A549 (cell line): Measurements from ENCODE around the gene SLC13A4. TPM values are rescaled to one million over a fixed set of nuclear protein-coding genes. Genes with fewer than 3 reads are reported as not detected.

ENCODE experiments used
- ATAC-seq, 2 experiments: fragments of 200-7000 bp in 1 of 2; fragments of >200 bp in 1 of 2; cut with Nextera tagmentation in 1 of 2; cut with Tn5 transposase in 1 of 2; 3 replicates each; pipeline versions ENCODE4 v1.8.0 to v1.9.1; 2018 to 2020; ENCODE audit warnings: mild to moderate bottlenecking in 1 of 2, moderate library complexity in 1 of 2
- CTCF ChIA-PET: fragments of 300-600 bp; sonication (Branson Sonifier 250); formaldehyde crosslinking; extraction: SDS; loops from one replicate; lab custom pipeline; 2021; ENCODE audit warnings: antibody characterized with exemption, inconsistent platforms; lab: Yijun Ruan, JAX
- POLR2A ChIA-PET: fragments of 350-600 bp; formaldehyde crosslinking; extraction: SDS; loops from one replicate; lab custom pipeline; 2021; ENCODE audit warnings: antibody characterized with exemption, inconsistent platforms; lab: Yijun Ruan, JAX
- DNase-seq, 2 experiments: peaks; one replicate each; pipeline versions ENCODE4 v3.0.0 to v3.0.0-alpha.2; 2011 to 2016; ENCODE audit warnings: low read depth in 1 of 2, low spot score in 1 of 2
- FAIRE-seq: peaks from 2 replicates; lab custom pipeline; 2011; peaks lifted over from hg19 to GRCh38; lab: Jason Lieb, UNC
- H3K27ac ChIP-seq, 2 experiments: fragments of >200 bp; sonication (Bioruptor Twin); formaldehyde crosslinking; 3 replicates each; pipeline ENCODE4 v1.5.1; 2016 to 2017
- H3K4me1 ChIP-seq: fragments of >200 bp; sonication (Bioruptor Twin); formaldehyde crosslinking; 3 replicates; pipeline ENCODE4 v1.6.1; 2016
- H3K4me2 ChIP-seq: fragments of >200 bp; sonication (Bioruptor Twin); formaldehyde crosslinking; 3 replicates; pipeline ENCODE4 v1.6.1; 2016
- H3K4me3 ChIP-seq: fragments of >200 bp; sonication (Bioruptor Twin); formaldehyde crosslinking; 3 replicates; pipeline ENCODE4 v1.5.1; 2016
- H3K9me3 ChIP-seq: fragments of >200 bp; sonication (Bioruptor Twin); formaldehyde crosslinking; 3 replicates; pipeline ENCODE4 v1.6.1; 2016
- BCL3 ChIP-seq: fragments of >200 bp; sonication (Bioruptor Twin); formaldehyde crosslinking; IDR thresholded peaks from 3 replicates; pipeline ENCODE4 v1.6.1; 2016
- CHD2 ChIP-seq: fragments of 150-350 bp; IDR thresholded peaks from 2 replicates; pipeline ENCODE4 v1.6.1; 2014; ENCODE audit warnings: low read length; ENCODE audit not compliant: partially characterized antibody
- EHF ChIP-seq: fragments of 250-450 bp; sonication (Bioruptor Pico); IDR thresholded peaks from 2 replicates; pipeline ENCODE4 v1.5.0; 2020; ENCODE audit warnings: mild to moderate bottlenecking
- EHMT2 ChIP-seq: fragments of 200-600 bp; sonication (generic); IDR thresholded peaks from 2 replicates; pipeline ENCODE4 v1.6.1; 2016; ENCODE audit warnings: antibody characterized with exemption, low read depth, mild to moderate bottlenecking, moderate library complexity
- ELK1 ChIP-seq: fragments of 150-350 bp; IDR thresholded peaks from 2 replicates; pipeline ENCODE4 v1.6.1; 2014; ENCODE audit warnings: low read depth, mild to moderate bottlenecking, low read length
- ESRRA ChIP-seq: fragments of 150-350 bp; IDR thresholded peaks from 2 replicates; pipeline ENCODE4 v1.6.1; 2014; ENCODE audit warnings: mild to moderate bottlenecking, low read length, borderline replicate concordance
- FOSB ChIP-seq: fragments of 250-450 bp; sonication (Bioruptor Pico); IDR thresholded peaks from 2 replicates; pipeline ENCODE4 v1.5.0; 2020; ENCODE audit warnings: mild to moderate bottlenecking, moderate library complexity
- FOSL2 ChIP-seq, 2 experiments: fragments of 450-650 bp in 1 of 2; fragments of >200 bp in 1 of 2; sonication (Bioruptor Twin) in 1 of 2; formaldehyde crosslinking; IDR thresholded peaks; 2 replicates each; pipeline versions ENCODE4 v1.5.0 to v1.6.1; 2016 to 2020; ENCODE audit warnings: mild to moderate bottlenecking in 1 of 2, moderate library complexity in 1 of 2
- HDAC2 ChIP-seq: fragments of 200-600 bp; sonication (generic); IDR thresholded peaks from 2 replicates; pipeline ENCODE4 v1.6.1; 2016
- KDM1A ChIP-seq: fragments of 200-600 bp; sonication (generic); IDR thresholded peaks from 2 replicates; pipeline ENCODE4 v1.6.1; 2016; ENCODE audit warnings: low read depth, mild to moderate bottlenecking
- MAFK ChIP-seq: fragments of 450-650 bp; IDR thresholded peaks from 2 replicates; pipeline ENCODE4 v1.6.1; 2014; ENCODE audit not compliant: partially characterized antibody
- MAX ChIP-seq: IDR thresholded peaks from 2 replicates; pipeline ENCODE4 v1.6.1; 2012
- MAZ ChIP-seq: fragments of 150-350 bp; IDR thresholded peaks from 2 replicates; pipeline ENCODE4 v1.6.1; 2014; ENCODE audit warnings: antibody characterized with exemption, low read depth, low read length, borderline replicate concordance
- MYC ChIP-seq: IDR thresholded peaks from 2 replicates; pipeline ENCODE4 v1.6.1; 2012; ENCODE audit warnings: mild to moderate bottlenecking, inconsistent platforms, low read length, improper control_type of control experiment, borderline replicate concordance
- NPAS2 ChIP-seq: fragments of 250-450 bp; sonication (Bioruptor Pico); IDR thresholded peaks from 2 replicates; pipeline ENCODE4 v1.8.0; 2022; ENCODE audit warnings: mild to moderate bottlenecking, moderate library complexity, borderline replicate concordance
- POLR2AphosphoS2 ChIP-seq: conservative IDR thresholded peaks from 2 replicates; pipeline ENCODE4 v1.6.1; 2012; ENCODE audit warnings: low read length, improper control_type of control experiment, inconsistent platforms
- RARB ChIP-seq: fragments of 250-450 bp; sonication (Bioruptor Pico); IDR thresholded peaks from 2 replicates; pipeline ENCODE4 v1.8.0; 2021; ENCODE audit warnings: mild to moderate bottlenecking, moderate library complexity
- REST ChIP-seq: fragments of 200-600 bp; sonication (generic); IDR thresholded peaks from 2 replicates; pipeline ENCODE4 v1.6.1; 2016; ENCODE audit warnings: antibody characterized with exemption, mild to moderate bottlenecking, moderate library complexity
- SMC3 ChIP-seq: fragments of >200 bp; sonication (Bioruptor Twin); formaldehyde crosslinking; IDR thresholded peaks from 3 replicates; pipeline ENCODE4 v1.6.1; 2018; ENCODE audit warnings: inconsistent platforms
- TP53 ChIP-seq: fragments of 250-450 bp; sonication (Bioruptor Pico); IDR thresholded peaks from 2 replicates; pipeline ENCODE4 v1.5.0; 2021; ENCODE audit warnings: mild to moderate bottlenecking, moderate library complexity
- USF2 ChIP-seq: fragments of 450-650 bp; IDR thresholded peaks from 2 replicates; pipeline ENCODE4 v1.6.1; 2014; ENCODE audit warnings: antibody characterized with exemption
- ZFP36 ChIP-seq: fragments of 450-650 bp; IDR thresholded peaks from 2 replicates; pipeline ENCODE4 v1.6.1; 2014; ENCODE audit warnings: borderline replicate concordance; ENCODE audit not compliant: partially characterized antibody
- ZSCAN20 ChIP-seq: fragments of 250-450 bp; sonication (Bioruptor Pico); IDR thresholded peaks from 2 replicates; pipeline ENCODE4 v1.8.0; 2022; ENCODE audit warnings: mild to moderate bottlenecking, moderate library complexity
- WGBS: methylation state at CpG from one replicate; pipeline ENCODE4 v1.1.6; 2017; ENCODE audit errors: missing lambda C conversion rate; 5-methylcytosine and 5-hydroxymethylcytosine counted together
- polyA plus RNA-seq, 4 experiments: library from polyadenylated mRNA; depleted of rRNA in 3 of 4; stranded (reverse); fragments of >200 nt; fragmentation: RNase III in 1 of 4; extraction: RNeasy Plus Mini Kit Qiagen cat#74134 plus additional on column Dnase treatment in 1 of 4; gene quantifications; 2 replicates in 3 of 4; 3 replicates in 1 of 4; pipeline ENCODE4 v1.2.3, GENCODE V29; 2011 to 2017

Gene SLC13A4
- polyA plus RNA-seq, 2 of the 4 experiments (the other 2 are of a cell fraction), result not detected

GRCh38 chr7:135708041-135708440 is 19.9 kb downstream of the SLC13A4 start:
- no peak for DNase-seq
- Histone ChIP-seq H3K4me1 (no peaks in the 10 kb centered on the region), H3K27ac (no peak overlapping the region), H3K4me3 (no peak overlapping the region), H3K4me2 (no peak overlapping the region), H3K9me3 (no peaks in the 10 kb centered on the region)
- ChIA-PET POLR2A (no interaction called here), CTCF (no interaction called here)
- WGBS, result 90% methylated on average over 14 of the region's 14 CpGs
- TF ChIP-seq REST (no peak), ESRRA (no peak), FOSB (CRISPR knock-in tag) (no peak), ELK1 (no peak), EHMT2 (no peak), ZSCAN20 (CRISPR knock-in tag) (no peak), MAFK (no peak), TP53 (no peak), EHF (no peak), SMC3 (no peak)
- FAIRE-seq, result no peak
- ATAC-seq, result no peak

GRCh38 chr7:135707570-135707966 is 20.4 kb downstream of the SLC13A4 start:
- H3K9me3 ChIP-seq, result no peaks in the 10 kb centered on the region
- H3K4me1 ChIP-seq, result no peaks in the 10 kb centered on the region
- ChIA-PET CTCF (interaction anchor here (1.5 to 1.6 kb wide), 2 partner anchors 9 to 19 kb away, joined by 4 to 6 read pairs; no protein-coding TSS in a partner anchor), POLR2A (no interaction called here)
- FAIRE-seq (no peak), DNase-seq (no peak), ATAC-seq (no peak)
- no peak overlapping the region for H3K4me3 ChIP-seq
- no peak overlapping the region for H3K4me2 ChIP-seq
- no peak overlapping the region for H3K27ac ChIP-seq
- TF ChIP-seq RARB, result no peak
- no peak for TF ChIP-seq USF2
- TF ChIP-seq MAFK, result no peak
- TF ChIP-seq FOSL2 (IDR thresholded peaks at IDR 0.05), result no peak
- no peak for TF ChIP-seq FOSL2 (CRISPR knock-in tag; IDR thresholded peaks at IDR 0.05)
- TF ChIP-seq FOSB (CRISPR knock-in tag), result no peak
- TF ChIP-seq KDM1A, result no peak
- TF ChIP-seq MAX, result no peak
- TF ChIP-seq HDAC2, result no peak
- no peak for TF ChIP-seq MYC
- no peak for TF ChIP-seq BCL3
- TF ChIP-seq EHF, result no peak
- TF ChIP-seq NPAS2 (CRISPR knock-in tag), result no peak
- no peak for TF ChIP-seq POLR2AphosphoS2
- no peak for TF ChIP-seq ELK1
- TF ChIP-seq ZFP36, result no peak
- no peak for TF ChIP-seq MAZ
- no peak for TF ChIP-seq CHD2
- 92% methylated on average over 5 of the region's 5 CpGs for WGBS
